22Rv1 (cell line): Measurements from ENCODE around the gene CLSTN2.

ENCODE experiments used
- ZFX ChIP-seq: fragments of 450-650 bp; IDR thresholded peaks from 2 replicates; pipeline ENCODE4 v1.6.1; 2017; ENCODE audit warnings: antibody characterized with exemption, borderline replicate concordance
- TF ChIP-seq, protein P1 (sequence below): fragments of 450-650 bp; IDR thresholded peaks from 2 replicates; pipeline ENCODE4 v1.5.1; 2017; ENCODE audit warnings: mild to moderate bottlenecking

DNA sequence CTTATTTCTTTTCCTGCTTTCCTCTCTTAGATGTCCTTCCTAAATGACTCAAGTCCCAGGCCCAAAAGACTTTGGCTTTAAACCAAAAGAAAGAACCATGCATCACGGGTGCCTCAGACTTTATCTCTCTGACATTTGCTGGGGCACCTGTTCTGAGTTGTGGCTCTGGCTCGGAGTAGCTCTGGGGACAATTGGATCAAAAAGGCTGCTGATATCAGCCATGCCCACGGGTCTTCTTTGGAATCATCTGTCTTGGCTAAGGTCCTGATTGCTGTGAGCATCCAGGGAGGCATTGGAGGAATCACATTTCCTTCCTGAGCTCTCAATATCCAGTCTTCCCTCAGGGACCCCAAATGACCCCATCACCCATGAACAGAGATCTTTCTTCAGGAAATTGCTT is 59.9 kb downstream of the CLSTN2 start:
- TF ChIP-seq, protein P1, sequence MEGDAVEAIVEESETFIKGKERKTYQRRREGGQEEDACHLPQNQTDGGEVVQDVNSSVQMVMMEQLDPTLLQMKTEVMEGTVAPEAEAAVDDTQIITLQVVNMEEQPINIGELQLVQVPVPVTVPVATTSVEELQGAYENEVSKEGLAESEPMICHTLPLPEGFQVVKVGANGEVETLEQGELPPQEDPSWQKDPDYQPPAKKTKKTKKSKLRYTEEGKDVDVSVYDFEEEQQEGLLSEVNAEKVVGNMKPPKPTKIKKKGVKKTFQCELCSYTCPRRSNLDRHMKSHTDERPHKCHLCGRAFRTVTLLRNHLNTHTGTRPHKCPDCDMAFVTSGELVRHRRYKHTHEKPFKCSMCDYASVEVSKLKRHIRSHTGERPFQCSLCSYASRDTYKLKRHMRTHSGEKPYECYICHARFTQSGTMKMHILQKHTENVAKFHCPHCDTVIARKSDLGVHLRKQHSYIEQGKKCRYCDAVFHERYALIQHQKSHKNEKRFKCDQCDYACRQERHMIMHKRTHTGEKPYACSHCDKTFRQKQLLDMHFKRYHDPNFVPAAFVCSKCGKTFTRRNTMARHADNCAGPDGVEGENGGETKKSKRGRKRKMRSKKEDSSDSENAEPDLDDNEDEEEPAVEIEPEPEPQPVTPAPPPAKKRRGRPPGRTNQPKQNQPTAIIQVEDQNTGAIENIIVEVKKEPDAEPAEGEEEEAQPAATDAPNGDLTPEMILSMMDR, result no peak
- no peak for TF ChIP-seq ZFX
